Lung (tissue), 12 donors: Measurements from ENCODE around the gene ARID3C. TPM values are rescaled to one million over a fixed set of nuclear protein-coding genes. Genes with fewer than 3 reads are reported as not detected.

Experiments used
- ATAC-seq: fragments of 200-7000 bp; cut with Tn5 transposase; one replicate; pipeline ENCODE4 v1.9.1; 2020; ENCODE audit warnings: moderate number of reproducible peaks; ENCODE audit not compliant: insufficient read depth, low FRiP score
- DNase-seq, 3 donors: peaks; one replicate each; pipeline ENCODE4 v3.0.0-alpha.2; 2013 to 2017
- H3K27ac ChIP-seq, 2 donors: one replicate each; pipeline ENCODE4 v1.5.1; 2013; ENCODE audit warnings: mild to moderate bottlenecking in 2 of 2, moderate library complexity in 2 of 2, control low read depth in 1 of 2, inconsistent platforms in 1 of 2, low read depth in 1 of 2, low read length in 1 of 2
- H3K27me3 ChIP-seq, 3 donors: one replicate each; pipeline ENCODE4 v1.5.1; 2013; ENCODE audit warnings: low read length in 2 of 3; ENCODE audit not compliant: control insufficient read depth in 3 of 3, insufficient read depth in 3 of 3
- H3K36me3 ChIP-seq, 4 donors: one replicate each; pipeline ENCODE4 v1.5.1; 2013; ENCODE audit warnings: low read length in 4 of 4, mild to moderate bottlenecking in 1 of 4, moderate library complexity in 1 of 4; ENCODE audit not compliant: control insufficient read depth in 4 of 4, insufficient read depth in 4 of 4
- H3K4me1 ChIP-seq, 5 donors: one replicate each; pipeline ENCODE4 v1.5.1; 2013; ENCODE audit warnings: low read length in 5 of 5, mild to moderate bottlenecking in 2 of 5, moderate library complexity in 1 of 5; ENCODE audit not compliant: control insufficient read depth in 5 of 5, insufficient read depth in 5 of 5
- H3K4me3 ChIP-seq: one replicate; pipeline ENCODE4 v1.5.1; 2013; ENCODE audit warnings: mild to moderate bottlenecking, control low read depth, moderate library complexity
- H3K9ac ChIP-seq, 2 donors: one replicate each; pipeline ENCODE4 v1.5.1; 2013; ENCODE audit warnings: low read length in 2 of 2, control low read depth in 1 of 2; ENCODE audit not compliant: insufficient read depth in 1 of 2
- H3K9me3 ChIP-seq, 4 donors: one replicate each; pipeline ENCODE4 v1.5.1; 2013; ENCODE audit warnings: low read length in 3 of 4, mild to moderate bottlenecking in 1 of 4, moderate library complexity in 1 of 4; ENCODE audit not compliant: control insufficient read depth in 4 of 4, insufficient read depth in 3 of 4
- WGBS, 2 donors: extraction: QIAGEN DNeasy Blood & Tissue Kit; methylation state at CpG; one replicate each; pipeline ENCODE4 v1.1.7; 2013; 5-methylcytosine and 5-hydroxymethylcytosine counted together
- polyA plus RNA-seq, 2 donors: library from polyadenylated mRNA; stranded (reverse); fragments of 200-250 nt; gene quantifications; one replicate each; pipeline ENCODE4 v1.2.1, GENCODE V29; 2013
- total RNA-seq, 2 donors: library from RNA; depleted of rRNA in 1 of 2; stranded (reverse); fragments of >200 nt in 1 of 2; gene quantifications; one replicate each; pipeline ENCODE4 v1.2.1, GENCODE V29; 2014 to 2021
- TF ChIP-seq, protein P1 (sequence below): IDR thresholded peaks from 2 replicates; pipeline ENCODE4 v1.5.1; 2012; ENCODE audit warnings: mild to moderate bottlenecking; ENCODE audit errors: control extremely low read depth, extremely low read depth
- donor health status: control.
- donor health status: control.
- donor health status: Bipolar disorder and iron deficiency.
- donor health status: healthy.
- donor health status: DM: yes; HTN: yes; CAD: no.

ARID3C gene
- total and polyA plus RNA-seq, 4 donors: not detected

DNA sequence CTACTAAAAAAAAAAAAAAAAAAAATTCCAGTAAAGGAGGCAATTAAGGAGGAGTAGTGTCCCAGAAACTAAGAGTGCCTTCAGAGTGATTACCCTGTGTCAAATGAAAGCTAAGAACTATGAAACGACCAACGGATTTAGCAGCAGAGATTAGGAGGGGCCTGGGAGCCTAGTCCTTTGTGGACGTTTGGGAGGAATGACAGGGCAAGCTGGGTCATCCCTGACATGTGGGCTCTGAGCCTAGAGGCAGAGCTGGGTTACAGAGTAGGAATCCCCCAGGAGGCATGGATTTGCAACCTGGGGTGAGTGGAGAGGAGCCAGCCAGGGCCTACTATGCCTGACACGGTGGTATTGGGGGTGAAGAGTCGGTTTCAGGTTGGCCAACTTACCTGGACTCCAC, 4.3 kb upstream of the ARID3C start:
- TF ChIP-seq, protein P1, sequence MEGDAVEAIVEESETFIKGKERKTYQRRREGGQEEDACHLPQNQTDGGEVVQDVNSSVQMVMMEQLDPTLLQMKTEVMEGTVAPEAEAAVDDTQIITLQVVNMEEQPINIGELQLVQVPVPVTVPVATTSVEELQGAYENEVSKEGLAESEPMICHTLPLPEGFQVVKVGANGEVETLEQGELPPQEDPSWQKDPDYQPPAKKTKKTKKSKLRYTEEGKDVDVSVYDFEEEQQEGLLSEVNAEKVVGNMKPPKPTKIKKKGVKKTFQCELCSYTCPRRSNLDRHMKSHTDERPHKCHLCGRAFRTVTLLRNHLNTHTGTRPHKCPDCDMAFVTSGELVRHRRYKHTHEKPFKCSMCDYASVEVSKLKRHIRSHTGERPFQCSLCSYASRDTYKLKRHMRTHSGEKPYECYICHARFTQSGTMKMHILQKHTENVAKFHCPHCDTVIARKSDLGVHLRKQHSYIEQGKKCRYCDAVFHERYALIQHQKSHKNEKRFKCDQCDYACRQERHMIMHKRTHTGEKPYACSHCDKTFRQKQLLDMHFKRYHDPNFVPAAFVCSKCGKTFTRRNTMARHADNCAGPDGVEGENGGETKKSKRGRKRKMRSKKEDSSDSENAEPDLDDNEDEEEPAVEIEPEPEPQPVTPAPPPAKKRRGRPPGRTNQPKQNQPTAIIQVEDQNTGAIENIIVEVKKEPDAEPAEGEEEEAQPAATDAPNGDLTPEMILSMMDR: no peak
- Histone ChIP-seq H3K27me3 (peaks cover 0 to 35% (median 28%) of the 10 kb centered on the region in 3 donors), H3K4me1 (peaks cover 0 to 18% (median 8%) of the 10 kb centered on the region in 5 donors), H3K4me3 (no peak overlapping the region), H3K36me3 (peaks cover 0 to 8% (median 5%) of the 10 kb centered on the region in 4 donors), H3K9me3 (no peaks in the 10 kb centered on the region), H3K27ac (no peak overlapping the region), H3K9ac (no peak overlapping the region)
- DNase-seq (no peak), ATAC-seq (no peak)
- WGBS, 2 donors: 72% methylated on average over 5 of the region's 5 CpGs

DNA sequence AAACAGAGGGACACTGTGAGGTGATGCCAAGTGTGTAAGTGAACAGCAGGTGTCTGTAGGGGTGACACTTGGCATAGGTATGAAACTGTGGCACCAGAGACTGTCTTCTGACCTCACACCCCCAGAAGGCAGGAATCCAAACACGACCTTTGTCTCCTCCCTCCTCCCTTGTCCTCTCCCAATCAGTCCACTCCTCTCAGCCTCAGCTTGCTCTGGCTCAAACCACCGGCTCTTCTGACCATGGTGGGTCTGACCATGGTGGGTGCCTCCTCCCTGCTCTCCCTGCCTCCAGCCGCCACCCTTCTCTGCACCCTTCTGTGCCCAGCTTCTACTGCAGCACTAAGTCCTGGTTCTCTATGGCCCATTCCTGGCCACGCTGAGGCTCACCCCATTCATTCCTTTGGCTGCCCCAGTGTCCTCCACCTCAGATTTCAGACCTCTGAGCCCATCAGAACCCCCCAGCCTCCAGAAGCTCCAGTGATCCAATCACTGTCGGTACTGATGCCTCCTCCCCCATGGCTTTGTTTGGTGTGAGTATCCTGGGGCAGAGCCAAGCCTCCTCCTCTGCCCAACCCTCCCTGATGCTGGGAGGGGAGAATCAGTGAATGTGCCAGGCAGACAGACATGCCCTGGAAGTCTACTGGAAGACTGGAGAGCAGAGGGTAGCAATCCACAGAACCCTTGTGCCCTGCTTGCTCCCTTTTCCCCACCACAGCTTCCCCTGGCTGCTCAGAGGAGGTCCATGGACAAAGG, 1.7 kb upstream of the ARID3C start:
- WGBS, 2 donors: 34 to 42% methylated on average over 5 of the region's 5 CpGs
- no peak for ATAC-seq
- DNase-seq: no peak
- Histone ChIP-seq H3K27ac (no peak overlapping the region), H3K4me1 (peaks cover 0 to 8% (median 6%) of the 10 kb centered on the region in 5 donors), H3K4me3 (no peak overlapping the region), H3K36me3 (peaks cover 0 to 7% (median 3%) of the 10 kb centered on the region in 4 donors), H3K27me3 (peaks cover 3 to 61% (median 53%) of the 10 kb centered on the region in 3 donors), H3K9me3 (no peaks in the 10 kb centered on the region), H3K9ac (no peak overlapping the region)
- TF ChIP-seq, protein P1: no peak

DNA sequence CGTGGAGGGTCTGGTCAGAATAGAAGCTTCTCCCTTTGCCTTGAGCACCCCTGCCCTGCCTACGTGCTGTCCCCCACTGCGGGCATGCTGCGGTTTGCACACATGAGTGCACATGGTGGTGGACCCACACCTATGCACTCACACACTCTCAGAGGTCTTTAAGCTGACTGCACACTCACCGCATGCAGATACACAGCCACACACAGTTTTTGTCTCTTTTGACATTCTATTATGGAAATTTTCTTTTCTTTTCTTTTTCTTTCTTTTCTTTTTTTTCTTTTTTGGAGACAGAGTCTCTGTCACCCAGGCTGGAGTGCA, 584 bp upstream of the ARID3C start:
- Histone ChIP-seq H3K9me3 (peaks cover 0 to under 1% (median 0%) of the 10 kb centered on the region in 4 donors), H3K36me3 (no peaks in the 10 kb centered on the region), H3K27ac (no peak overlapping the region), H3K27me3 (peaks cover 5 to 72% (median 65%) of the 10 kb centered on the region in 3 donors), H3K9ac (no peak overlapping the region), H3K4me3 (no peak overlapping the region), H3K4me1 (peaks cover 0 to 8% (median 6%) of the 10 kb centered on the region in 5 donors)
- 26% methylated on average over 5 of the region's 5 CpGs for WGBS, 2 donors
- TF ChIP-seq, protein P1: no peak
- ATAC-seq (no peak), DNase-seq (no peak)
